Measurements from ENCODE around the gene OXNAD1. TPM values are rescaled to one million over a fixed set of nuclear protein-coding genes. Genes with fewer than 3 reads are reported as not detected.

OXNAD1 gene
- total RNA-seq, 1 experiment from 2014 or later, result 12.1 TPM

GRCh38 chr3:16305111-16305541 lies 40.1 kb downstream of the OXNAD1 start:
- ChIA-PET RAD21 (ENCODE audit: low non-redundant PET in 1 of 2, low total read pairs in 2 of 2, uncharacterized antibody in 2 of 2, unreplicated experiment in 2 of 2) (no interaction called here), CTCF (interaction anchor here (1.5 to 1.8 kb wide), 2 partner anchors 13 to 15 kb away, joined by 3 to 9 read pairs; no protein-coding TSS in a partner anchor), POLR2A (no interaction called here)
- Histone ChIP-seq H3K4me1 (ENCODE audit: control insufficient read depth in 1 of 2, insufficient read depth in 2 of 2, low read length in 2 of 2) (peaks cover 4 to 12% of the 10 kb centered on the region in 2 experiments; a peak in 3 of 4 replicates), H2AFZ (ENCODE audit: low read depth, low read length, poor library complexity, severe bottlenecking) (no peak overlapping the region), H3K36me3 (ENCODE audit: control insufficient read depth in 1 of 2, insufficient read depth in 2 of 2, low read length in 2 of 2) (peaks cover 0 to 10% of the 10 kb centered on the region in 2 experiments; a peak in 2 of 4 replicates), H3K79me2 (ENCODE audit: insufficient read depth, low read length) (no peaks in the 10 kb centered on the region; the same call in 1 of the 2 replicates), H3K27ac (ENCODE audit: low read depth, low read length) (no peak overlapping the region), H3K4me2 (ENCODE audit: low read length) (no peak overlapping the region), H3K9me2 (ENCODE audit: insufficient read depth) (no peaks in the 10 kb centered on the region), H4K20me1 (ENCODE audit: insufficient read depth) (no peaks in the 10 kb centered on the region), H3K9me3 (ENCODE audit: control insufficient read depth in 1 of 2, insufficient read depth in 1 of 2, low read depth in 1 of 2, low read length in 2 of 2) (no peaks in the 10 kb centered on the region), H3K4me3 (replicated peaks in 1 of 2; ENCODE audit: low read depth in 1 of 2, low read length in 2 of 2) (no peak overlapping the region), H3K9ac (ENCODE audit: low read length) (no peak overlapping the region), H3K27me3 (ENCODE audit: insufficient read depth, low read length) (no peaks in the 10 kb centered on the region)
- no peak for TF ChIP-seq RAD21 (IDR thresholded peaks at IDR 0.05; ENCODE audit: low read depth)
- TF ChIP-seq ATF3 (IDR thresholded peaks at IDR 0.05), result no peak
- TF ChIP-seq REST (IDR thresholded peaks at IDR 0.05; ENCODE audit: low read depth), result no peak
- TF ChIP-seq POLR2A (IDR thresholded peaks at IDR 0.05; ENCODE audit: borderline replicate concordance, extremely low read depth, insufficient read depth, insufficient read length), result no peak
- no peak for TF ChIP-seq ELF1 (IDR thresholded peaks at IDR 0.05; ENCODE audit: borderline replicate concordance, low read depth)
- no peak for TF ChIP-seq ZBTB33 (IDR thresholded peaks at IDR 0.05; ENCODE audit: extremely low read depth, insufficient replicate concordance, low read length)
- no peak for TF ChIP-seq CTCF (IDR thresholded peaks at IDR 0.05 in 2 of 3, conservative IDR thresholded peaks at IDR 0.05 in 1 of 3; ENCODE audit: borderline replicate concordance in 1 of 3, insufficient read depth in 1 of 3, low read depth in 2 of 3, low read length in 2 of 3)
- no peak for TF ChIP-seq EZH2phosphoT487 (IDR thresholded peaks at IDR 0.05; ENCODE audit: borderline replicate concordance)
- no peak for TF ChIP-seq SIN3A (IDR thresholded peaks at IDR 0.05; ENCODE audit: low read depth)
- TF ChIP-seq SRF (IDR thresholded peaks at IDR 0.05; ENCODE audit: low read depth), result no peak
- ATAC-seq (no peak), DNase-seq (ENCODE audit: low read depth, low spot score) (no peak)
- BruUV-seq (replicated peaks), result no TSS peak
- intact Hi-C loops (cut with micrococcal nuclease), result no loop called here

Data from HCT116 (cell line).